Measurements from ENCODE around the gene DNAH14.

The DNAH14 gene

GRCh38 chr1:225400968-225401367 lies 471.5 kb downstream of the DNAH14 start:
- Histone ChIP-seq H3K36me3 (ENCODE audit: insufficient read depth, low read length) (peaks cover 66% of the 10 kb centered on the region), H3K27me3 (ENCODE audit: insufficient read depth, low read length) (no peaks in the 10 kb centered on the region), H3K9me3 (ENCODE audit: low read length) (no peaks in the 10 kb centered on the region), H2AFZ (ENCODE audit: low read depth, low read length) (no peak overlapping the region), H3K4me1 (ENCODE audit: insufficient read depth, low read length) (no peaks in the 10 kb centered on the region), H3K4me3 (ENCODE audit: low read length) (no peak overlapping the region)

- Histone ChIP-seq H3K27me3 (ENCODE audit: insufficient read depth, low read length) (no peaks in the 10 kb centered on the region), H2AFZ (ENCODE audit: low read depth, low read length) (no peak overlapping the region), H3K4me1 (ENCODE audit: insufficient read depth, low read length) (no peaks in the 10 kb centered on the region), H3K9me3 (ENCODE audit: low read length) (peaks cover 7% of the 10 kb centered on the region), H3K4me3 (ENCODE audit: low read length) (no peak overlapping the region), H3K36me3 (ENCODE audit: insufficient read depth, low read length) (peaks cover 88% of the 10 kb centered on the region)
Measured at GRCh38 chr1:225406976-225407725, 477.7 kb downstream of the DNAH14 start.

GRCh38 chr1:225407755-225408154 lies 478.3 kb downstream of the DNAH14 start:
- no peaks in the 10 kb centered on the region for H3K4me1 ChIP-seq (ENCODE audit: insufficient read depth, low read length)
- no peak overlapping the region for H3K4me3 ChIP-seq (ENCODE audit: low read length)
- no peaks in the 10 kb centered on the region for H3K27me3 ChIP-seq (ENCODE audit: insufficient read depth, low read length)
- H2AFZ ChIP-seq (ENCODE audit: low read depth, low read length), result no peak overlapping the region
- peaks cover 88% of the 10 kb centered on the region for H3K36me3 ChIP-seq (ENCODE audit: insufficient read depth, low read length)
- H3K9me3 ChIP-seq (ENCODE audit: low read length), result peaks cover 7% of the 10 kb centered on the region

GRCh38 chr1:225408249-225408648 lies 478.8 kb downstream of the DNAH14 start:
- H3K36me3 ChIP-seq (ENCODE audit: insufficient read depth, low read length), result peaks cover 88% of the 10 kb centered on the region
- no peak overlapping the region for H3K4me3 ChIP-seq (ENCODE audit: low read length)
- no peak overlapping the region for H2AFZ ChIP-seq (ENCODE audit: low read depth, low read length)
- no peaks in the 10 kb centered on the region for H3K27me3 ChIP-seq (ENCODE audit: insufficient read depth, low read length)
- no peaks in the 10 kb centered on the region for H3K4me1 ChIP-seq (ENCODE audit: insufficient read depth, low read length)
- peaks cover 7% of the 10 kb centered on the region for H3K9me3 ChIP-seq (ENCODE audit: low read length)

GRCh38 chr1:225409051-225409450 lies 479.6 kb downstream of the DNAH14 start:
- H3K36me3 ChIP-seq (ENCODE audit: insufficient read depth, low read length), result peaks cover 90% of the 10 kb centered on the region
- H2AFZ ChIP-seq (ENCODE audit: low read depth, low read length), result no peak overlapping the region
- H3K27me3 ChIP-seq (ENCODE audit: insufficient read depth, low read length), result no peaks in the 10 kb centered on the region
- no peaks in the 10 kb centered on the region for H3K4me1 ChIP-seq (ENCODE audit: insufficient read depth, low read length)
- H3K9me3 ChIP-seq (ENCODE audit: low read length), result peaks cover 7% of the 10 kb centered on the region
- no peak overlapping the region for H3K4me3 ChIP-seq (ENCODE audit: low read length)

GRCh38 chr1:225410036-225410435 lies 480.6 kb downstream of the DNAH14 start:
- Histone ChIP-seq H3K4me3 (ENCODE audit: low read length) (no peak overlapping the region), H3K27me3 (ENCODE audit: insufficient read depth, low read length) (no peaks in the 10 kb centered on the region), H3K9me3 (ENCODE audit: low read length) (peaks cover 7% of the 10 kb centered on the region), H3K36me3 (ENCODE audit: insufficient read depth, low read length) (peaks cover 91% of the 10 kb centered on the region), H2AFZ (ENCODE audit: low read depth, low read length) (no peak overlapping the region), H3K4me1 (ENCODE audit: insufficient read depth, low read length) (no peaks in the 10 kb centered on the region)

GRCh38 chr1:225412321-225412720 lies 482.8 kb downstream of the DNAH14 start:
- Histone ChIP-seq H3K36me3 (ENCODE audit: insufficient read depth, low read length) (peaks cover 91% of the 10 kb centered on the region), H3K9me3 (ENCODE audit: low read length) (peaks cover 7% of the 10 kb centered on the region), H3K27me3 (ENCODE audit: insufficient read depth, low read length) (no peaks in the 10 kb centered on the region), H3K4me3 (ENCODE audit: low read length) (no peak overlapping the region), H3K4me1 (ENCODE audit: insufficient read depth, low read length) (no peaks in the 10 kb centered on the region), H2AFZ (ENCODE audit: low read depth, low read length) (no peak overlapping the region)

GRCh38 chr1:225412803-225413351 lies 483.4 kb downstream of the DNAH14 start:
- H3K4me3 ChIP-seq (ENCODE audit: low read length), result no peak overlapping the region
- peaks cover 7% of the 10 kb centered on the region for H3K9me3 ChIP-seq (ENCODE audit: low read length)
- H3K4me1 ChIP-seq (ENCODE audit: insufficient read depth, low read length), result no peaks in the 10 kb centered on the region
- no peaks in the 10 kb centered on the region for H3K27me3 ChIP-seq (ENCODE audit: insufficient read depth, low read length)
- H3K36me3 ChIP-seq (ENCODE audit: insufficient read depth, low read length), result peaks cover 94% of the 10 kb centered on the region
- no peak overlapping the region for H2AFZ ChIP-seq (ENCODE audit: low read depth, low read length)

GRCh38 chr1:225413708-225414375 lies 484.4 kb downstream of the DNAH14 start:
- no peaks in the 10 kb centered on the region for H3K4me1 ChIP-seq (ENCODE audit: insufficient read depth, low read length)
- no peaks in the 10 kb centered on the region for H3K27me3 ChIP-seq (ENCODE audit: insufficient read depth, low read length)
- no peak overlapping the region for H3K4me3 ChIP-seq (ENCODE audit: low read length)
- peaks cover 7% of the 10 kb centered on the region for H3K9me3 ChIP-seq (ENCODE audit: low read length)
- H2AFZ ChIP-seq (ENCODE audit: low read depth, low read length), result no peak overlapping the region
- peaks cover 94% of the 10 kb centered on the region for H3K36me3 ChIP-seq (ENCODE audit: insufficient read depth, low read length)

GRCh38 chr1:225415307-225415706 lies 485.8 kb downstream of the DNAH14 start:
- Histone ChIP-seq H3K36me3 (ENCODE audit: insufficient read depth, low read length) (peaks cover 96% of the 10 kb centered on the region), H3K9me3 (ENCODE audit: low read length) (peaks cover 6% of the 10 kb centered on the region), H3K27me3 (ENCODE audit: insufficient read depth, low read length) (no peaks in the 10 kb centered on the region), H3K4me3 (ENCODE audit: low read length) (no peak overlapping the region), H3K4me1 (ENCODE audit: insufficient read depth, low read length) (no peaks in the 10 kb centered on the region), H2AFZ (ENCODE audit: low read depth, low read length) (no peak overlapping the region)

GRCh38 chr1:225415967-225416745 lies 486.7 kb downstream of the DNAH14 start:
- peaks cover 2% of the 10 kb centered on the region for H3K9me3 ChIP-seq (ENCODE audit: low read length)
- H3K4me1 ChIP-seq (ENCODE audit: insufficient read depth, low read length), result no peaks in the 10 kb centered on the region
- no peak overlapping the region for H2AFZ ChIP-seq (ENCODE audit: low read depth, low read length)
- no peaks in the 10 kb centered on the region for H3K27me3 ChIP-seq (ENCODE audit: insufficient read depth, low read length)
- no peak overlapping the region for H3K4me3 ChIP-seq (ENCODE audit: low read length)
- peaks cover 94% of the 10 kb centered on the region for H3K36me3 ChIP-seq (ENCODE audit: insufficient read depth, low read length)

- Histone ChIP-seq H3K4me3 (ENCODE audit: low read length) (no peak overlapping the region), H3K9me3 (ENCODE audit: low read length) (no peaks in the 10 kb centered on the region), H2AFZ (ENCODE audit: low read depth, low read length) (no peak overlapping the region), H3K4me1 (ENCODE audit: insufficient read depth, low read length) (no peaks in the 10 kb centered on the region), H3K36me3 (ENCODE audit: insufficient read depth, low read length) (peaks cover 86% of the 10 kb centered on the region), H3K27me3 (ENCODE audit: insufficient read depth, low read length) (no peaks in the 10 kb centered on the region)
Measured at GRCh38 chr1:225418059-225418458, 488.6 kb downstream of the DNAH14 start.

GRCh38 chr1:225418598-225418997 lies 489.1 kb downstream of the DNAH14 start:
- no peak overlapping the region for H2AFZ ChIP-seq (ENCODE audit: low read depth, low read length)
- H3K27me3 ChIP-seq (ENCODE audit: insufficient read depth, low read length), result no peaks in the 10 kb centered on the region
- no peaks in the 10 kb centered on the region for H3K4me1 ChIP-seq (ENCODE audit: insufficient read depth, low read length)
- H3K4me3 ChIP-seq (ENCODE audit: low read length), result no peak overlapping the region
- H3K9me3 ChIP-seq (ENCODE audit: low read length), result no peaks in the 10 kb centered on the region
- peaks cover 83% of the 10 kb centered on the region for H3K36me3 ChIP-seq (ENCODE audit: insufficient read depth, low read length)
